ENCODE results near the gene HLCS. TPM values are rescaled to one million over a fixed set of nuclear protein-coding genes. Genes with fewer than 3 reads are reported as not detected.

HLCS gene
- total RNA-seq, 1 donor, result 59.7 TPM

GRCh38 chr21:36705679-36706481 is 260.6 kb downstream of the HLCS start:
- no peak overlapping the region for H3K4me2 ChIP-seq (ENCODE audit: insufficient read depth, low read length)
- H3K9me3 ChIP-seq (ENCODE audit: low read depth, low read length), result no peaks in the 10 kb centered on the region
- TF ChIP-seq, protein P1, sequence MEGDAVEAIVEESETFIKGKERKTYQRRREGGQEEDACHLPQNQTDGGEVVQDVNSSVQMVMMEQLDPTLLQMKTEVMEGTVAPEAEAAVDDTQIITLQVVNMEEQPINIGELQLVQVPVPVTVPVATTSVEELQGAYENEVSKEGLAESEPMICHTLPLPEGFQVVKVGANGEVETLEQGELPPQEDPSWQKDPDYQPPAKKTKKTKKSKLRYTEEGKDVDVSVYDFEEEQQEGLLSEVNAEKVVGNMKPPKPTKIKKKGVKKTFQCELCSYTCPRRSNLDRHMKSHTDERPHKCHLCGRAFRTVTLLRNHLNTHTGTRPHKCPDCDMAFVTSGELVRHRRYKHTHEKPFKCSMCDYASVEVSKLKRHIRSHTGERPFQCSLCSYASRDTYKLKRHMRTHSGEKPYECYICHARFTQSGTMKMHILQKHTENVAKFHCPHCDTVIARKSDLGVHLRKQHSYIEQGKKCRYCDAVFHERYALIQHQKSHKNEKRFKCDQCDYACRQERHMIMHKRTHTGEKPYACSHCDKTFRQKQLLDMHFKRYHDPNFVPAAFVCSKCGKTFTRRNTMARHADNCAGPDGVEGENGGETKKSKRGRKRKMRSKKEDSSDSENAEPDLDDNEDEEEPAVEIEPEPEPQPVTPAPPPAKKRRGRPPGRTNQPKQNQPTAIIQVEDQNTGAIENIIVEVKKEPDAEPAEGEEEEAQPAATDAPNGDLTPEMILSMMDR (IDR thresholded peaks at IDR 0.05; ENCODE audit: extremely low read depth, low read depth, low read length), result no peak
- DNase-seq (ENCODE audit: insufficient read length, low spot score, missing footprints), result peak; percentile 77
- H3K36me3 ChIP-seq (ENCODE audit: insufficient read depth, low read length), result no peaks in the 10 kb centered on the region
- no peak overlapping the region for H2AFZ ChIP-seq (ENCODE audit: low read length)
- peaks cover 19% of the 10 kb centered on the region for H4K20me1 ChIP-seq (ENCODE audit: insufficient read depth, low read length)
- H3K27me3 ChIP-seq (ENCODE audit: insufficient read depth, low read length), result peaks cover 25% of the 10 kb centered on the region
- H3K27ac ChIP-seq (ENCODE audit: low read depth, low read length), result no peak overlapping the region
- no peak overlapping the region for H3K4me3 ChIP-seq (ENCODE audit: insufficient read depth, low read length)
- no peaks in the 10 kb centered on the region for H3K4me1 ChIP-seq (ENCODE audit: insufficient read depth, low read length)
- peaks cover 8% of the 10 kb centered on the region for H3K79me2 ChIP-seq (ENCODE audit: insufficient read depth, low read length)

DNA sequence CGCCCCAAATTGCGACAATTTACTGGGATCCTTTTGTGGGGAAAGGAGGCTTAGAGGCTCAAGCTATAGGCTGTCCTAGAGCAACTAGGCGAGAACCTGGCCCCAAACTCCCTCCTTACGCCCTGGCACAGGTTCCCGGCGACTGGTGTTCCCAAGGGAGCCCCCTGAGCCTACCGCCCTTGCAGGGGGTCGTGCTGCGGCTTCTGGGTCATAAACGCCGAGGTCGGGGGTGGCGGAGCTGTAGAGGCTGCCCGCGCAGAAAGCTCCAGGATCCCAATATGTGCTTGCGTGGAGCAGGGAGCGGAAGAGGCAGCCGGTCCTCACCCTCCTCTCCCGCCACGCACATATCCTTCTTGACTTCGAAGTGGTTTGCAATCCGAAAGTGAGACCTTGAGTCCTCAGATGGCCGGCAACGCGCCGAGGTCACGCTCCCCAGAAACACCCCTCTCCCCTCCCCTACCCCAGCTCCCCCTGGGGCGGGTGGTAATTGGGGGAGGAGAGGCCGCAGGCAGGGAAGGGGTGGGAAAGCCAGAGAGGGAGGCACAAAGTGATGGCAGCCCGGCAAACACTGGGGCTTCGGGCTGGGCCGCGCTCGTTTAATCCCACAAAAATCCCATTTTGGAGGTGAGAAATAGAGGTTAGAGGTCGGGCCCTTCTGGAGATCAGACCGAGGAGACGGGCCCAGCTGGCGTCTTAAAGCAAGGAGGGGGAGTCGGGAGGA is 261.4 kb downstream of the HLCS start:
- Histone ChIP-seq H3K79me2 (ENCODE audit: insufficient read depth, low read length) (peaks cover 13% of the 10 kb centered on the region), H2AFZ (ENCODE audit: low read length) (no peak overlapping the region), H3K4me1 (ENCODE audit: insufficient read depth, low read length) (no peaks in the 10 kb centered on the region), H3K36me3 (ENCODE audit: insufficient read depth, low read length) (no peaks in the 10 kb centered on the region), H4K20me1 (ENCODE audit: insufficient read depth, low read length) (peaks cover 19% of the 10 kb centered on the region), H3K27me3 (ENCODE audit: insufficient read depth, low read length) (peaks cover 27% of the 10 kb centered on the region), H3K9me3 (ENCODE audit: low read depth, low read length) (no peaks in the 10 kb centered on the region), H3K4me3 (ENCODE audit: insufficient read depth, low read length) (no peak overlapping the region), H3K4me2 (ENCODE audit: insufficient read depth, low read length) (no peak overlapping the region), H3K27ac (ENCODE audit: low read depth, low read length) (no peak overlapping the region)
- DNase-seq (ENCODE audit: insufficient read length, low spot score, missing footprints), result peak; percentile 83
- TF ChIP-seq, protein P1 (IDR thresholded peaks at IDR 0.05; ENCODE audit: extremely low read depth, low read depth, low read length), result no peak

- Histone ChIP-seq H3K36me3 (ENCODE audit: insufficient read depth, low read length) (no peaks in the 10 kb centered on the region), H3K4me1 (ENCODE audit: insufficient read depth, low read length) (no peaks in the 10 kb centered on the region), H2AFZ (ENCODE audit: low read length) (no peak overlapping the region), H3K4me2 (ENCODE audit: insufficient read depth, low read length) (no peak overlapping the region), H3K79me2 (ENCODE audit: insufficient read depth, low read length) (peaks cover 13% of the 10 kb centered on the region), H3K27me3 (ENCODE audit: insufficient read depth, low read length) (peaks cover 27% of the 10 kb centered on the region), H3K9me3 (ENCODE audit: low read depth, low read length) (no peaks in the 10 kb centered on the region), H3K27ac (ENCODE audit: low read depth, low read length) (no peak overlapping the region), H4K20me1 (ENCODE audit: insufficient read depth, low read length) (peaks cover 19% of the 10 kb centered on the region), H3K4me3 (ENCODE audit: insufficient read depth, low read length) (no peak overlapping the region)
- peak; percentile 81 for DNase-seq (ENCODE audit: insufficient read length, low spot score, missing footprints)
- TF ChIP-seq, protein P1 (IDR thresholded peaks at IDR 0.05; ENCODE audit: extremely low read depth, low read depth, low read length), result no peak
These were observed 262.1 kb downstream of the HLCS start for GRCh38 chr21:36704281-36704957.

Data from osteoblast (primary cell).